ENCODE data around the gene CCDC85C.

CCDC85C gene

GRCh38 chr14:99478128-99478527, 125.9 kb downstream of the CCDC85C start:
- Histone ChIP-seq H3K9me3 (ENCODE audit: control insufficient read depth, low read length) (no peaks in the 10 kb centered on the region), H3K36me3 (ENCODE audit: control insufficient read depth, insufficient read depth, low read length) (no peaks in the 10 kb centered on the region), H3K27me3 (ENCODE audit: control insufficient read depth, insufficient read depth, low read length) (no peaks in the 10 kb centered on the region), H3K4me1 (ENCODE audit: control insufficient read depth, insufficient read depth, low read length) (peaks cover 24% of the 10 kb centered on the region), H3K9ac (ENCODE audit: low read length) (no peak overlapping the region), H3K4me3 (ENCODE audit: low read length) (no peak overlapping the region)

DNA sequence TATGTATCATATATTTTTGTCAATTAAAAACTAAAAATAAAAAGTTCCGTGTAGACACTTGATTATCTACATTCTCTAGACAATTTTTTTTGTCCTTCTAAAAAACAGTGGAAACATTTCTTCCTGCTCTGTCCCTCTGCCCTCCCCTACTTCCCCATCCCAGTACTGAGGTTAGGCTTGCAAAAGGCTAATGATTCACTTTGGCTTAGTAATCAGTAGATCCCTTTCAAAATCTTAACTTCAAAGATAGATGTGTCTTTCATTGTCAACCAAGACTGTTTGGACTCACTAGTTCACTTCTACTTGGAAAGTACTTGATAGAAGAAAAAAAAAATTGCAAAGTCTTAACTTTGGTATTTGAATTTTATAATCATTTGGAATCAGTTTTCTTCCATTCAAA, 127.1 kb downstream of the CCDC85C start:
- H3K36me3 ChIP-seq (ENCODE audit: control insufficient read depth, insufficient read depth, low read length): no peaks in the 10 kb centered on the region
- H3K9me3 ChIP-seq (ENCODE audit: control insufficient read depth, low read length): no peaks in the 10 kb centered on the region
- no peaks in the 10 kb centered on the region for H3K27me3 ChIP-seq (ENCODE audit: control insufficient read depth, insufficient read depth, low read length)
- H3K9ac ChIP-seq (ENCODE audit: low read length): no peak overlapping the region
- peaks cover 18% of the 10 kb centered on the region for H3K4me1 ChIP-seq (ENCODE audit: control insufficient read depth, insufficient read depth, low read length)
- H3K4me3 ChIP-seq (ENCODE audit: low read length): no peak overlapping the region

- Histone ChIP-seq H3K36me3 (ENCODE audit: control insufficient read depth, insufficient read depth, low read length) (no peaks in the 10 kb centered on the region), H3K27me3 (ENCODE audit: control insufficient read depth, insufficient read depth, low read length) (no peaks in the 10 kb centered on the region), H3K4me1 (ENCODE audit: control insufficient read depth, insufficient read depth, low read length) (peaks cover 18% of the 10 kb centered on the region), H3K9ac (ENCODE audit: low read length) (no peak overlapping the region), H3K4me3 (ENCODE audit: low read length) (no peak overlapping the region), H3K9me3 (ENCODE audit: control insufficient read depth, low read length) (no peaks in the 10 kb centered on the region)
These were observed 128.3 kb downstream of the CCDC85C start for GRCh38 chr14:99475660-99476059.

- Histone ChIP-seq H3K4me1 (ENCODE audit: control insufficient read depth, insufficient read depth, low read length) (peaks cover 18% of the 10 kb centered on the region), H3K27me3 (ENCODE audit: control insufficient read depth, insufficient read depth, low read length) (no peaks in the 10 kb centered on the region), H3K4me3 (ENCODE audit: low read length) (no peak overlapping the region), H3K9me3 (ENCODE audit: control insufficient read depth, low read length) (no peaks in the 10 kb centered on the region), H3K36me3 (ENCODE audit: control insufficient read depth, insufficient read depth, low read length) (no peaks in the 10 kb centered on the region), H3K9ac (ENCODE audit: low read length) (no peak overlapping the region)
These were observed 128.8 kb downstream of the CCDC85C start for GRCh38 chr14:99475179-99475578.

GRCh38 chr14:99473458-99473857, 130.5 kb downstream of the CCDC85C start:
- Histone ChIP-seq H3K4me1 (ENCODE audit: control insufficient read depth, insufficient read depth, low read length) (peaks cover 12% of the 10 kb centered on the region), H3K9ac (ENCODE audit: low read length) (no peak overlapping the region), H3K36me3 (ENCODE audit: control insufficient read depth, insufficient read depth, low read length) (no peaks in the 10 kb centered on the region), H3K9me3 (ENCODE audit: control insufficient read depth, low read length) (no peaks in the 10 kb centered on the region), H3K4me3 (ENCODE audit: low read length) (no peak overlapping the region), H3K27me3 (ENCODE audit: control insufficient read depth, insufficient read depth, low read length) (no peaks in the 10 kb centered on the region)

GRCh38 chr14:99472937-99473336, 131.1 kb downstream of the CCDC85C start:
- no peaks in the 10 kb centered on the region for H3K9me3 ChIP-seq (ENCODE audit: control insufficient read depth, low read length)
- peaks cover 15% of the 10 kb centered on the region for H3K4me1 ChIP-seq (ENCODE audit: control insufficient read depth, insufficient read depth, low read length)
- no peaks in the 10 kb centered on the region for H3K36me3 ChIP-seq (ENCODE audit: control insufficient read depth, insufficient read depth, low read length)
- no peaks in the 10 kb centered on the region for H3K27me3 ChIP-seq (ENCODE audit: control insufficient read depth, insufficient read depth, low read length)
- H3K4me3 ChIP-seq (ENCODE audit: low read length): no peak overlapping the region
- no peak overlapping the region for H3K9ac ChIP-seq (ENCODE audit: low read length)

- Histone ChIP-seq H3K4me3 (ENCODE audit: low read length) (no peak overlapping the region), H3K9me3 (ENCODE audit: control insufficient read depth, low read length) (no peaks in the 10 kb centered on the region), H3K27me3 (ENCODE audit: control insufficient read depth, insufficient read depth, low read length) (no peaks in the 10 kb centered on the region), H3K4me1 (ENCODE audit: control insufficient read depth, insufficient read depth, low read length) (peaks cover 21% of the 10 kb centered on the region), H3K36me3 (ENCODE audit: control insufficient read depth, insufficient read depth, low read length) (no peaks in the 10 kb centered on the region), H3K9ac (ENCODE audit: low read length) (no peak overlapping the region)
These were observed 132.3 kb downstream of the CCDC85C start for GRCh38 chr14:99471731-99472130.

DNA sequence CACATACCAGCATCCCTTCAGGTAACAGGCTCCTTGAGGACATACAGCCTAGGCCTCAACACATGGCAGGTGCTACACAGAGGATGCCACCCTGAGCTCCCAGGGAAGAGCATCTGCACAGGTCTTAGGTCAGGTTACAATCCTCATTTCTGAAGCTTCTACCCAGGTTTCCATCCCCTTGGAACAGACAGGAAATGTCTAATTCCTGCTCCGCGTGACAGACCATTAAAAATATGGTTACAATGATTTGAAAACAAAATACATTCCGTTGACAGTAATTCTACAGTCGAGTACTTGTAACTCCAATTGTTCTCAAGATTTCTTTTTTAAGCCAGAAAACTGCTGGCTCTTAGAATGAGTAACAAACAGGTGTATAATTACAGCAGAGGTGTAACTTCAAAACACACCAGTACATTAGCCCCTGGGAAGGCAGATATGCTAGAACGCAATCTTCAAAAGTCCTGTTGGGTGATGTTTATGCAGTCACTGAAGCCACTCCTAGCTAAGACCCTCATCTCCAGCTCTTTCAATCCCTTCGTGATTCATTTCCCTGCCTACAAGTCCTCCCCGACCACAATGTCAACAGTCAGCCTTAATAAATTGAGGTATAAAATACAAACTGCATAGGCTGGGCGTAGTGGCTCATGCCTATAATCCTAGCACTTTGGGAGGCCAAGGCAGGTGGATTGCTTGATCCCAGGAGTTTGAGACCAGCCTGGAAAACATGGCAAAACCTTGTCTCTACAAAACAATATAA, 135.0 kb downstream of the CCDC85C start:
- Histone ChIP-seq H3K9me3 (ENCODE audit: control insufficient read depth, low read length) (no peaks in the 10 kb centered on the region), H3K4me1 (ENCODE audit: control insufficient read depth, insufficient read depth, low read length) (peaks cover 13% of the 10 kb centered on the region), H3K36me3 (ENCODE audit: control insufficient read depth, insufficient read depth, low read length) (no peaks in the 10 kb centered on the region), H3K27me3 (ENCODE audit: control insufficient read depth, insufficient read depth, low read length) (no peaks in the 10 kb centered on the region), H3K9ac (ENCODE audit: low read length) (no peak overlapping the region), H3K4me3 (ENCODE audit: low read length) (no peak overlapping the region)

DNA sequence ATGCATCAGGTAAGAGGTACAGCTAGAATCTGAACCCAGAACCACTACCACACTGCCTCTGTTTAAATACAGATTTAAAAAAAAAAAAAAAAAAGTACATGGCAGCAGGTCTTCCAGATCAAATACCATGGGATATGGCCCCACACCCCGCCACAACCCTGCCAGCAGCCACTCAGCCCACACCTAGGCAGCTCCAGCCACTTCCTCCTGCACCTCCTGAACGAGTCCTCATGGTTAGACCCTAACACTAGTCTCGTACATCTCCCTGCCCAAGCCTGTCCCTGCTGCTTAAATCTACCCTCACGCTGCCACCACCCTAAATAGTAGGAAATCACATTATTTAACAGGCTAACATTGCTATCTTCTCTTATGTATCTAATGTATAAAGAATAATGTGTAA, 135.9 kb downstream of the CCDC85C start:
- Histone ChIP-seq H3K36me3 (ENCODE audit: control insufficient read depth, insufficient read depth, low read length) (no peaks in the 10 kb centered on the region), H3K4me1 (ENCODE audit: control insufficient read depth, insufficient read depth, low read length) (peaks cover 13% of the 10 kb centered on the region), H3K27me3 (ENCODE audit: control insufficient read depth, insufficient read depth, low read length) (no peaks in the 10 kb centered on the region), H3K4me3 (ENCODE audit: low read length) (no peak overlapping the region), H3K9ac (ENCODE audit: low read length) (no peak overlapping the region), H3K9me3 (ENCODE audit: control insufficient read depth, low read length) (no peaks in the 10 kb centered on the region)

DNA sequence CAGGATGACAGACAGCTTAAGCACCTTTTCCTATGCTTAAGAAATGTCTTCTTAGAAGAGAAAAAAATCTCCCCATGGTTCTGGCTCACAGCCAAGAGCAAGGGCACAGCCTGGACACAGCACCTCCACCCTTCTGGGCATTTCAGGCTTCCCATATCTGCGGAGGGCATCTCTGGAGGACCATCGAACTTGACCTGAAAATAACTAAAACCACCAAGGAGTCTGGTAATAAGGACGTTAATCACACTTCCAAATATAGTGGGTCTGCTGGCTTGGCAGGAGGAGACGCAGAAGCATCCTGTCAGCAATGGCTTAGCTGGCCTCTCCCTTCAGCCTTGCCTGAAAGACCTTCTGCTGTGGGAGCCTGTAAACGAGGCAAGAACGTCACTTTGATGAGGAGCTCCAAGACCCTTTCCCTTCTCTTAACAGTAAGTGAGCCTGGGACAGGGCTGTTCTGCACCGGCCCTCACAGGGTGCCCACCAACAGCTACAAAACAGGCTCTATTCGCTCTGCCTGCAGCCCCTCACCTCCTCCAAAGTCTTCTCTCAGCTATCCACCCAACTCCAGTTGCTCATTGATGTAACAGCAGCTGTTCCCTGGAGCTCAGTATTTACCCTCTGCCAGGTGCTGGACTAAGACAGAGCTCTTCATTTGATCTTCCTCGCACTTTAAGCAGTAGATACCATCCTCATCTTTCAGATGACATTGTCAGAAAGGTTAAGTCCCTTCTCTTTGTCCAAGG, 136.5 kb downstream of the CCDC85C start:
- Histone ChIP-seq H3K36me3 (ENCODE audit: control insufficient read depth, insufficient read depth, low read length) (no peaks in the 10 kb centered on the region), H3K4me1 (ENCODE audit: control insufficient read depth, insufficient read depth, low read length) (peaks cover 13% of the 10 kb centered on the region), H3K4me3 (ENCODE audit: low read length) (no peak overlapping the region), H3K9me3 (ENCODE audit: control insufficient read depth, low read length) (no peaks in the 10 kb centered on the region), H3K27me3 (ENCODE audit: control insufficient read depth, insufficient read depth, low read length) (no peaks in the 10 kb centered on the region), H3K9ac (ENCODE audit: low read length) (no peak overlapping the region)

DNA sequence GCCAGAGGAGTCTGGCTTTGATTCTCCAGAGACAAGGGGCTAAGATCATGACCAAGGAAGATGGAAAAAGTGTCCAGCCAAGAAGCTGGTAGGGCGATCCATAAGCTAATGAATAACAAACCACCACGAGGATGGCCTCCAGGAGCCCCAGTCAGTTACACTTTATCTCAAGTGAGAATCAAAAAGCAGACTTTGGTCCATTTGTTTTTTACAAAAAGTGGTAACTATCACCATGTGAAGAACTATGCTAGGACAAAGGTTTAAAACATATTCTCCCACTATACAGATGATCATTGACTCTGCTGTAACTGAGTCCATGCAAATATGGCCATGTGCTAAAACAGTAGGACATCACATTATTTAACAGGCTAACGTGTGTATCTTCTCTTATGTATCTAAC, 137.2 kb downstream of the CCDC85C start:
- Histone ChIP-seq H3K27me3 (ENCODE audit: control insufficient read depth, insufficient read depth, low read length) (no peaks in the 10 kb centered on the region), H3K36me3 (ENCODE audit: control insufficient read depth, insufficient read depth, low read length) (no peaks in the 10 kb centered on the region), H3K9me3 (ENCODE audit: control insufficient read depth, low read length) (no peaks in the 10 kb centered on the region), H3K9ac (ENCODE audit: low read length) (no peak overlapping the region), H3K4me1 (ENCODE audit: control insufficient read depth, insufficient read depth, low read length) (peaks cover 13% of the 10 kb centered on the region), H3K4me3 (ENCODE audit: low read length) (no peak overlapping the region)

GRCh38 chr14:99465288-99465687, 138.7 kb downstream of the CCDC85C start:
- Histone ChIP-seq H3K36me3 (ENCODE audit: control insufficient read depth, insufficient read depth, low read length) (no peaks in the 10 kb centered on the region), H3K4me1 (ENCODE audit: control insufficient read depth, insufficient read depth, low read length) (peaks cover 13% of the 10 kb centered on the region), H3K4me3 (ENCODE audit: low read length) (no peak overlapping the region), H3K9ac (ENCODE audit: low read length) (no peak overlapping the region), H3K27me3 (ENCODE audit: control insufficient read depth, insufficient read depth, low read length) (no peaks in the 10 kb centered on the region), H3K9me3 (ENCODE audit: control insufficient read depth, low read length) (no peaks in the 10 kb centered on the region)

Data from mucosa of stomach (tissue), 1 donor.